ENCODE data around the gene FAM193B.

The FAM193B gene

GRCh38 chr5:177513500-177513899, 40.9 kb downstream of the FAM193B start:
- no peak overlapping the region for H2BK15ac ChIP-seq (replicated peaks; ENCODE audit: low read depth)

GRCh38 chr5:177512736-177513380, 41.5 kb downstream of the FAM193B start:
- no peak for DNase-seq
- Histone ChIP-seq H2BK5ac (ENCODE audit: low read length) (no peak overlapping the region), H3K79me2 (ENCODE audit: control insufficient read depth, insufficient read depth, low read length) (peaks cover 10% of the 10 kb centered on the region), H3K27ac (ENCODE audit: low read depth, low read length) (no peak overlapping the region), H3K9ac (ENCODE audit: low read length) (no peak overlapping the region), H2BK15ac (replicated peaks; ENCODE audit: low read depth) (no peak overlapping the region), H3K18ac (ENCODE audit: low read length) (no peak overlapping the region), H4K8ac (ENCODE audit: low read depth, low read length) (no peak overlapping the region), H3K23ac (ENCODE audit: low read length) (no peak overlapping the region), H2BK120ac (ENCODE audit: low read depth, low read length) (no peak overlapping the region), H3K36me3 (ENCODE audit: control insufficient read depth, insufficient read depth, low read length) (peaks cover 7% of the 10 kb centered on the region), H3K56ac (ENCODE audit: low read length) (no peak overlapping the region), H3K4me1 (ENCODE audit: control insufficient read depth, low read depth, low read length) (no peaks in the 10 kb centered on the region), H3K4ac (ENCODE audit: low read depth, low read length) (no peak overlapping the region), H3K79me1 (ENCODE audit: low read length) (peaks cover 13% of the 10 kb centered on the region), H3K27me3 (ENCODE audit: insufficient read depth, low read length, poor library complexity) (no peaks in the 10 kb centered on the region), H2AK5ac (ENCODE audit: low read length) (no peak overlapping the region), H4K5ac (ENCODE audit: low read length) (no peak overlapping the region), H3K4me3 (ENCODE audit: low read length) (no peak overlapping the region), H3K4me2 (ENCODE audit: low read length) (no peak overlapping the region)
- WGBS (ENCODE audit: extremely low coverage, insufficient coverage, low lambda C conversion rate), result no CpG with 5 or more reads among the region's 16 CpGs

More at GRCh38 chr5:177513500-177513899, 40.9 kb downstream of the FAM193B start:
- peaks cover 7% of the 10 kb centered on the region for H3K36me3 ChIP-seq (ENCODE audit: control insufficient read depth, insufficient read depth, low read length)
- no peak overlapping the region for H2AK5ac ChIP-seq (ENCODE audit: low read length)
- peaks cover 10% of the 10 kb centered on the region for H3K79me2 ChIP-seq (ENCODE audit: control insufficient read depth, insufficient read depth, low read length)
- H3K9ac ChIP-seq (ENCODE audit: low read length), result no peak overlapping the region
- H3K4me1 ChIP-seq (ENCODE audit: control insufficient read depth, low read depth, low read length), result no peaks in the 10 kb centered on the region
- no peak overlapping the region for H4K8ac ChIP-seq (ENCODE audit: low read depth, low read length)
- no peak overlapping the region for H2BK5ac ChIP-seq (ENCODE audit: low read length)
- H3K27me3 ChIP-seq (ENCODE audit: insufficient read depth, low read length, poor library complexity), result no peaks in the 10 kb centered on the region
- no peak overlapping the region for H3K18ac ChIP-seq (ENCODE audit: low read length)
- H3K27ac ChIP-seq (ENCODE audit: low read depth, low read length), result no peak overlapping the region
- H3K79me1 ChIP-seq (ENCODE audit: low read length), result peaks cover 13% of the 10 kb centered on the region
- no peak overlapping the region for H2BK120ac ChIP-seq (ENCODE audit: low read depth, low read length)
- no peak for DNase-seq
- H4K5ac ChIP-seq (ENCODE audit: low read length), result no peak overlapping the region
- no peak overlapping the region for H3K4me3 ChIP-seq (ENCODE audit: low read length)
- H3K4ac ChIP-seq (ENCODE audit: low read depth, low read length), result no peak overlapping the region
- no peak overlapping the region for H3K23ac ChIP-seq (ENCODE audit: low read length)
- no peak overlapping the region for H3K56ac ChIP-seq (ENCODE audit: low read length)
- no CpG with 5 or more reads among the region's 15 CpGs for WGBS (ENCODE audit: extremely low coverage, insufficient coverage, low lambda C conversion rate)
- no peak overlapping the region for H3K4me2 ChIP-seq (ENCODE audit: low read length)

GRCh38 chr5:177511796-177512675, 42.3 kb downstream of the FAM193B start:
- Histone ChIP-seq H3K79me2 (ENCODE audit: control insufficient read depth, insufficient read depth, low read length) (peaks cover 10% of the 10 kb centered on the region), H3K4ac (ENCODE audit: low read depth, low read length) (no peak overlapping the region), H4K8ac (ENCODE audit: low read depth, low read length) (no peak overlapping the region), H3K9ac (ENCODE audit: low read length) (no peak overlapping the region), H3K79me1 (ENCODE audit: low read length) (peaks cover 13% of the 10 kb centered on the region), H3K18ac (ENCODE audit: low read length) (no peak overlapping the region), H3K23ac (ENCODE audit: low read length) (no peak overlapping the region), H3K27me3 (ENCODE audit: insufficient read depth, low read length, poor library complexity) (no peaks in the 10 kb centered on the region), H2BK15ac (replicated peaks; ENCODE audit: low read depth) (no peak overlapping the region), H2BK5ac (ENCODE audit: low read length) (no peak overlapping the region), H3K27ac (ENCODE audit: low read depth, low read length) (no peak overlapping the region), H4K5ac (ENCODE audit: low read length) (no peak overlapping the region), H3K4me2 (ENCODE audit: low read length) (no peak overlapping the region), H3K4me1 (ENCODE audit: control insufficient read depth, low read depth, low read length) (no peaks in the 10 kb centered on the region), H3K4me3 (ENCODE audit: low read length) (no peak overlapping the region), H2BK120ac (ENCODE audit: low read depth, low read length) (no peak overlapping the region), H3K56ac (ENCODE audit: low read length) (no peak overlapping the region), H2AK5ac (ENCODE audit: low read length) (no peak overlapping the region), H3K36me3 (ENCODE audit: control insufficient read depth, insufficient read depth, low read length) (peaks cover 7% of the 10 kb centered on the region)
- DNase-seq, result no peak
- WGBS (ENCODE audit: extremely low coverage, insufficient coverage, low lambda C conversion rate), result no CpG with 5 or more reads among the region's 34 CpGs

GRCh38 chr5:177511181-177511580, 43.2 kb downstream of the FAM193B start:
- Histone ChIP-seq H3K4me1 (ENCODE audit: control insufficient read depth, low read depth, low read length) (no peaks in the 10 kb centered on the region), H3K79me1 (ENCODE audit: low read length) (peaks cover 11% of the 10 kb centered on the region), H4K5ac (ENCODE audit: low read length) (no peak overlapping the region), H2BK5ac (ENCODE audit: low read length) (no peak overlapping the region), H3K23ac (ENCODE audit: low read length) (no peak overlapping the region), H3K56ac (ENCODE audit: low read length) (no peak overlapping the region), H3K27me3 (ENCODE audit: insufficient read depth, low read length, poor library complexity) (no peaks in the 10 kb centered on the region), H2BK15ac (replicated peaks; ENCODE audit: low read depth) (no peak overlapping the region), H3K4ac (ENCODE audit: low read depth, low read length) (no peak overlapping the region), H3K79me2 (ENCODE audit: control insufficient read depth, insufficient read depth, low read length) (peaks cover 8% of the 10 kb centered on the region), H3K36me3 (ENCODE audit: control insufficient read depth, insufficient read depth, low read length) (peaks cover 7% of the 10 kb centered on the region), H3K4me3 (ENCODE audit: low read length) (no peak overlapping the region), H3K4me2 (ENCODE audit: low read length) (no peak overlapping the region), H3K9ac (ENCODE audit: low read length) (no peak overlapping the region), H3K18ac (ENCODE audit: low read length) (no peak overlapping the region), H3K27ac (ENCODE audit: low read depth, low read length) (no peak overlapping the region), H2BK120ac (ENCODE audit: low read depth, low read length) (no peak overlapping the region), H2AK5ac (ENCODE audit: low read length) (no peak overlapping the region), H4K8ac (ENCODE audit: low read depth, low read length) (no peak overlapping the region)
- no peak for DNase-seq
- no CpG with 5 or more reads among the region's 5 CpGs for WGBS (ENCODE audit: extremely low coverage, insufficient coverage, low lambda C conversion rate)

- no peak overlapping the region for H3K4ac ChIP-seq (ENCODE audit: low read depth, low read length)
- H2BK5ac ChIP-seq (ENCODE audit: low read length), result no peak overlapping the region
- no peaks in the 10 kb centered on the region for H3K27me3 ChIP-seq (ENCODE audit: insufficient read depth, low read length, poor library complexity)
- H2AK5ac ChIP-seq (ENCODE audit: low read length), result no peak overlapping the region
- H3K18ac ChIP-seq (ENCODE audit: low read length), result no peak overlapping the region
- H3K4me1 ChIP-seq (ENCODE audit: control insufficient read depth, low read depth, low read length), result no peaks in the 10 kb centered on the region
- H2BK15ac ChIP-seq (replicated peaks; ENCODE audit: low read depth), result no peak overlapping the region
- no peak overlapping the region for H2BK120ac ChIP-seq (ENCODE audit: low read depth, low read length)
- no peak overlapping the region for H4K8ac ChIP-seq (ENCODE audit: low read depth, low read length)
- H3K27ac ChIP-seq (ENCODE audit: low read depth, low read length), result no peak overlapping the region
- H3K4me3 ChIP-seq (ENCODE audit: low read length), result no peak overlapping the region
- H3K4me2 ChIP-seq (ENCODE audit: low read length), result no peak overlapping the region
- no peak overlapping the region for H3K23ac ChIP-seq (ENCODE audit: low read length)
- peaks cover 4% of the 10 kb centered on the region for H3K79me2 ChIP-seq (ENCODE audit: control insufficient read depth, insufficient read depth, low read length)
- H3K56ac ChIP-seq (ENCODE audit: low read length), result no peak overlapping the region
- no peak for DNase-seq
- H3K9ac ChIP-seq (ENCODE audit: low read length), result no peak overlapping the region
- H3K79me1 ChIP-seq (ENCODE audit: low read length), result peaks cover 6% of the 10 kb centered on the region
- no CpG with 5 or more reads among the region's 15 CpGs for WGBS (ENCODE audit: extremely low coverage, insufficient coverage, low lambda C conversion rate)
- H4K5ac ChIP-seq (ENCODE audit: low read length), result no peak overlapping the region
- H3K36me3 ChIP-seq (ENCODE audit: control insufficient read depth, insufficient read depth, low read length), result peaks cover 7% of the 10 kb centered on the region
Observed at GRCh38 chr5:177510567-177511053, 43.8 kb downstream of the FAM193B start.

Measured in mesendoderm (in vitro differentiated cells).